Effector memory CD8-positive, alpha-beta T cell (primary cell): ENCODE results near the gene ZNF195.
"Not testable (repeated sequence)": the region's sequence is repeated elsewhere in the genome, so short reads cannot be mapped to it uniquely, and the experiment has no call there.

Experiments used
- ATAC-seq: fragments of 150-1000 bp; cut with Tn5 transposase; replicated peaks from 2 replicates; pipeline ENCODE4 v1.10.0; 2021; ENCODE audit warnings: mild to moderate bottlenecking, moderate library complexity
- DNase-seq, 3 experiments: peaks; one replicate each; pipeline ENCODE4 v3.0.0; 2021
- H3K27ac Mint-ChIP-seq, 2 donors: one replicate each; pipeline ENCODE4 v1.8.0; 2022; ENCODE audit warnings: mild to moderate bottlenecking in 2 of 2, mixed read lengths in 2 of 2, moderate library complexity in 2 of 2
- H3K27me3 Mint-ChIP-seq, 2 donors: one replicate each; pipeline ENCODE4 v1.8.0; 2022; ENCODE audit warnings: mixed read lengths in 2 of 2
- H3K36me3 Mint-ChIP-seq: one replicate; pipeline ENCODE4 v1.8.0; 2022; ENCODE audit warnings: mild to moderate bottlenecking, moderate library complexity, mixed read lengths; ENCODE audit not compliant: insufficient read depth
- H3K4me1 Mint-ChIP-seq, 2 donors: one replicate each; pipeline ENCODE4 v1.8.0; 2022; ENCODE audit warnings: low read depth in 2 of 2, mixed read lengths in 2 of 2
- H3K4me3 Mint-ChIP-seq, 2 donors: one replicate each; pipeline ENCODE4 v1.8.0; 2022; ENCODE audit warnings: mild to moderate bottlenecking in 2 of 2, mixed read lengths in 2 of 2, moderate library complexity in 2 of 2
- H3K9me3 Mint-ChIP-seq, 2 donors: one replicate each; pipeline ENCODE4 v1.8.0; 2022; ENCODE audit warnings: mixed read lengths in 2 of 2

ZNF195 gene

GRCh38 chr11:3330064-3330463 is 48.9 kb downstream of the ZNF195 start:
- H3K36me3 Mint-ChIP-seq, ATAC-seq: not testable (repeated sequence)

GRCh38 chr11:3328503-3328902 is 50.4 kb downstream of the ZNF195 start:
- not testable (repeated sequence) for H3K4me3 Mint-ChIP-seq, H3K27me3 Mint-ChIP-seq, H3K27ac Mint-ChIP-seq, DNase-seq, H3K9me3 Mint-ChIP-seq, ATAC-seq, H3K36me3 Mint-ChIP-seq, H3K4me1 Mint-ChIP-seq

More at GRCh38 chr11:3330064-3330463, 48.9 kb downstream of the ZNF195 start:
- H3K9me3 Mint-ChIP-seq, H3K4me3 Mint-ChIP-seq, DNase-seq, H3K4me1 Mint-ChIP-seq, H3K27me3 Mint-ChIP-seq, H3K27ac Mint-ChIP-seq: not testable (repeated sequence)

- H3K27me3 Mint-ChIP-seq, H3K36me3 Mint-ChIP-seq, DNase-seq, H3K4me1 Mint-ChIP-seq, H3K27ac Mint-ChIP-seq, H3K4me3 Mint-ChIP-seq, ATAC-seq, H3K9me3 Mint-ChIP-seq: not testable (repeated sequence)
Measured at GRCh38 chr11:3326450-3326849, 52.5 kb downstream of the ZNF195 start.

- ATAC-seq: peak; percentile 80
- H3K27me3 Mint-ChIP-seq, H3K9me3 Mint-ChIP-seq, H3K27ac Mint-ChIP-seq, H3K36me3 Mint-ChIP-seq, H3K4me1 Mint-ChIP-seq, H3K4me3 Mint-ChIP-seq, DNase-seq: not testable (repeated sequence)
Measured at GRCh38 chr11:3324724-3325123, 54.2 kb downstream of the ZNF195 start.
